ENCODE measurements around the gene LIN9.

LIN9 gene

GRCh38 chr1:226195144-226195543 is 113.8 kb downstream of the LIN9 start:
- no peak for TF ChIP-seq CTCF (IDR thresholded peaks at IDR 0.05)

GRCh38 chr1:226187380-226187779 is 121.6 kb downstream of the LIN9 start:
- Histone ChIP-seq H3K36me3 (no peaks in the 10 kb centered on the region), H3K4me1 (ENCODE audit: control insufficient read depth in 1 of 2, insufficient read depth in 1 of 2, low read depth in 1 of 2, low read length in 1 of 2) (peaks cover 35 to 37% of the 10 kb centered on the region in 2 experiments), H3K27me3 (no peaks in the 10 kb centered on the region), H3K9me3 (no peaks in the 10 kb centered on the region), H3K27ac (no peak overlapping the region), H3K4me3 (ENCODE audit: low read depth in 1 of 2, low read length in 1 of 2) (peak overlapping the region; percentile 71 to 78)
- no peak for TF ChIP-seq CTCF (IDR thresholded peaks at IDR 0.05)

More at GRCh38 chr1:226195144-226195543, 113.8 kb downstream of the LIN9 start:
- peaks cover 0 to 5% of the 10 kb centered on the region in 2 experiments for H3K4me1 ChIP-seq (ENCODE audit: control insufficient read depth in 1 of 2, insufficient read depth in 1 of 2, low read depth in 1 of 2, low read length in 1 of 2)
- H3K9me3 ChIP-seq: no peaks in the 10 kb centered on the region
- no peak overlapping the region for H3K27ac ChIP-seq
- no peak overlapping the region for H3K4me3 ChIP-seq (ENCODE audit: low read depth in 1 of 2, low read length in 1 of 2)
- no peaks in the 10 kb centered on the region for H3K36me3 ChIP-seq
- H3K27me3 ChIP-seq: no peaks in the 10 kb centered on the region

GRCh38 chr1:226187019-226187322 is 122.0 kb downstream of the LIN9 start:
- Histone ChIP-seq H3K9me3 (no peaks in the 10 kb centered on the region), H3K27me3 (no peaks in the 10 kb centered on the region), H3K4me3 (ENCODE audit: low read depth in 1 of 2, low read length in 1 of 2) (peak overlapping the region; percentile 71 to 78), H3K36me3 (no peaks in the 10 kb centered on the region), H3K4me1 (ENCODE audit: control insufficient read depth in 1 of 2, insufficient read depth in 1 of 2, low read depth in 1 of 2, low read length in 1 of 2) (peaks cover 40 to 41% of the 10 kb centered on the region in 2 experiments), H3K27ac (peak overlapping the region; percentile 91)
- TF ChIP-seq CTCF (IDR thresholded peaks at IDR 0.05): no peak

GRCh38 chr1:226186124-226187018 is 122.6 kb downstream of the LIN9 start, which contains the start of gene ACBD3:
TSS of gene ACBD3 (minus strand) at chr1:226186741. CDS start at chr1:226186675, 66 bp downstream.
- H3K4me1 ChIP-seq (ENCODE audit: control insufficient read depth in 1 of 2, insufficient read depth in 1 of 2, low read depth in 1 of 2, low read length in 1 of 2): peaks cover 43 to 45% of the 10 kb centered on the region in 2 experiments
- H3K27ac ChIP-seq: peak within 1 kb of the TSS; percentile 91
- TF ChIP-seq CTCF (IDR thresholded peaks at IDR 0.05): peak; percentile 23
- H3K9me3 ChIP-seq: no peaks in the 10 kb centered on the region
- no peaks in the 10 kb centered on the region for H3K27me3 ChIP-seq
- peak within 1 kb of the TSS; percentile 71 to 78 for H3K4me3 ChIP-seq (ENCODE audit: low read depth in 1 of 2, low read length in 1 of 2)
- H3K36me3 ChIP-seq: no peaks in the 10 kb centered on the region

GRCh38 chr1:226185141-226186036 is 123.6 kb downstream of the LIN9 start:
- H3K27ac ChIP-seq: peak overlapping the region; percentile 91
- H3K4me3 ChIP-seq (ENCODE audit: low read depth in 1 of 2, low read length in 1 of 2): peak overlapping the region; percentile 71 to 78
- H3K27me3 ChIP-seq: no peaks in the 10 kb centered on the region
- peaks cover 43 to 45% of the 10 kb centered on the region in 2 experiments for H3K4me1 ChIP-seq (ENCODE audit: control insufficient read depth in 1 of 2, insufficient read depth in 1 of 2, low read depth in 1 of 2, low read length in 1 of 2)
- no peak for TF ChIP-seq CTCF (IDR thresholded peaks at IDR 0.05)
- no peaks in the 10 kb centered on the region for H3K36me3 ChIP-seq
- no peaks in the 10 kb centered on the region for H3K9me3 ChIP-seq

Measured in neutrophil (primary cell).